Measurements from ENCODE around the gene MZB1. TPM values are rescaled to one million over a fixed set of nuclear protein-coding genes. Genes with fewer than 3 reads are reported as not detected.
"Not testable (repeated sequence)": the region's sequence is repeated elsewhere in the genome, so short reads cannot be mapped to it uniquely, and the experiment has no call there.

MZB1 gene
- total RNA-seq, 1 experiment from 2014 or later: 31.0 TPM

DNA sequence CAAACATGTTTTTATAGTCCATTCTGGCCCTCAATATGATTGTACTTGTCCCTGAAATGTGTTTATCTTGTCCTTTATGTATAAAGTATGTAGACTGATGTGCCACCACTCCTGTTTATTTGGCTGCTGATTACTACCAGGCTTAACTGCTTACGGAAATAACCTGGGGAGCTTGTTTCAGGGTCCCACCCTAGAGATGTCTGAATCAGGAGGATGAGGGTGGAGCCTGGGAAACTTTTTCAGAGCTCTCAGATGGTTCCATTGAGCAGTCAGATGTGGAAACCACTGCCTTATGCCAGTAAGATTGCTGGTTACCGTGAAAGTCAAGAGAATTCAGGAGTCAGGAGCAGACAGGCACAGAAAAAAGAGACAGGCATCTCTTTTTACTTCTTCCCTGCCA lies 25.8 kb downstream of the MZB1 start:
- no peak overlapping the region for H3K4me3 ChIP-seq (ENCODE audit: low read length)
- H3K9ac ChIP-seq (ENCODE audit: low read length): no peak overlapping the region
- no peak for DNase-seq
- no peaks in the 10 kb centered on the region for H3K9me3 ChIP-seq (ENCODE audit: low read length)
- no peak overlapping the region for H3K4me2 ChIP-seq (ENCODE audit: low read depth, low read length, poor library complexity, severe bottlenecking)
- peaks cover 3% of the 10 kb centered on the region; the same call in 1 of the 2 replicates for H3K4me1 ChIP-seq (ENCODE audit: low read length)
- H2AFZ ChIP-seq (ENCODE audit: low read length): no peak overlapping the region
- peaks cover 18% of the 10 kb centered on the region for H4K20me1 ChIP-seq (ENCODE audit: insufficient read depth, low read depth, low read length)
- H3K27me3 ChIP-seq (ENCODE audit: low read length): no peaks in the 10 kb centered on the region
- H3K27ac ChIP-seq (ENCODE audit: low read length): no peak overlapping the region
- H3K9me2 ChIP-seq (replicated peaks; ENCODE audit: insufficient read depth, low read length): no peaks in the 10 kb centered on the region
- H3K79me2 ChIP-seq (ENCODE audit: low read length): peaks cover 46% of the 10 kb centered on the region
- H3K36me3 ChIP-seq (ENCODE audit: insufficient read depth, low read length): peaks cover 32% of the 10 kb centered on the region

GRCh38 chr5:139361835-139362429 lies 27.8 kb downstream of the MZB1 start:
- peaks cover 66% of the 10 kb centered on the region for H3K79me2 ChIP-seq (ENCODE audit: low read length)
- H3K9me3 ChIP-seq (ENCODE audit: low read length): no peaks in the 10 kb centered on the region
- H3K27ac ChIP-seq (ENCODE audit: low read length): no peak overlapping the region

GRCh38 chr5:139360384-139360783 lies 29.3 kb downstream of the MZB1 start:
- H3K79me2 ChIP-seq (ENCODE audit: low read length): peaks cover 82% of the 10 kb centered on the region

More at GRCh38 chr5:139361835-139362429, 27.8 kb downstream of the MZB1 start:
- DNase-seq: no peak
- Histone ChIP-seq H3K4me2 (ENCODE audit: low read depth, low read length, poor library complexity, severe bottlenecking) (no peak overlapping the region), H3K4me1 (ENCODE audit: low read length) (no peaks in the 10 kb centered on the region), H4K20me1 (ENCODE audit: insufficient read depth, low read depth, low read length) (peaks cover 27% of the 10 kb centered on the region), H3K36me3 (ENCODE audit: insufficient read depth, low read length) (peaks cover 21% of the 10 kb centered on the region), H3K9me2 (replicated peaks; ENCODE audit: insufficient read depth, low read length) (no peaks in the 10 kb centered on the region), H3K9ac (ENCODE audit: low read length) (no peak overlapping the region), H2AFZ (ENCODE audit: low read length) (no peak overlapping the region), H3K4me3 (ENCODE audit: low read length) (no peak overlapping the region), H3K27me3 (ENCODE audit: low read length) (no peaks in the 10 kb centered on the region)

DNA sequence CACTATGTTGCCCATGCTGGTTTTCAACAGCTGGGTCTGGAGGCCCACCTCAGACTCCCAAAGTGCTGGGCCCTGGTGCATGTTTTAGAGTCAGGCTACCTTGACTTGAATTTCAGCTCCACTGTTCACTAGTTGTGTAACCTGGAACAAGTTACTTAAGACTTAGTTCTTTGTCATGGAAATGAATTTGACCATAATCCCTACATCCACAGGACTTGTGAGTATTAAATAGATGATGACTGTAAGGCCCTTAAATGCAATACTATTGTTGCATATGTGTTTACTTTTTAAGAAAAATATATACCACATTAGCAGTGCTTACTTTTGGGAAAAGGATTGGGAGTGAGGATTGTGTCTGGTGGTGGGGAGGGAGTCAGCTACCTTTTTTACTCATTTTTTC lies 31.6 kb downstream of the MZB1 start:
- no peak overlapping the region for H3K4me2 ChIP-seq (ENCODE audit: low read depth, low read length, poor library complexity, severe bottlenecking)
- no peaks in the 10 kb centered on the region for H3K4me1 ChIP-seq (ENCODE audit: low read length)
- DNase-seq: no peak
- no peak overlapping the region for H2AFZ ChIP-seq (ENCODE audit: low read length)
- H3K4me3 ChIP-seq (ENCODE audit: low read length): no peak overlapping the region
- no peaks in the 10 kb centered on the region for H3K27me3 ChIP-seq (ENCODE audit: low read length)
- H3K79me2 ChIP-seq (ENCODE audit: low read length): peaks cover 95% of the 10 kb centered on the region
- H4K20me1 ChIP-seq (ENCODE audit: insufficient read depth, low read depth, low read length): peaks cover 27% of the 10 kb centered on the region; the same call in 1 of the 2 replicates
- no peaks in the 10 kb centered on the region for H3K9me3 ChIP-seq (ENCODE audit: low read length)
- H3K9me2 ChIP-seq (replicated peaks; ENCODE audit: insufficient read depth, low read length): no peaks in the 10 kb centered on the region
- no peak overlapping the region for H3K9ac ChIP-seq (ENCODE audit: low read length)
- peaks cover 15% of the 10 kb centered on the region for H3K36me3 ChIP-seq (ENCODE audit: insufficient read depth, low read length)
- H3K27ac ChIP-seq (ENCODE audit: low read length): no peak overlapping the region

More at GRCh38 chr5:139360384-139360783, 29.3 kb downstream of the MZB1 start:
- H3K4me1 ChIP-seq (ENCODE audit: low read length): no peaks in the 10 kb centered on the region
- H3K9me3 ChIP-seq (ENCODE audit: low read length): no peaks in the 10 kb centered on the region
- peaks cover 29% of the 10 kb centered on the region for H4K20me1 ChIP-seq (ENCODE audit: insufficient read depth, low read depth, low read length)
- no peak overlapping the region for H3K4me3 ChIP-seq (ENCODE audit: low read length)
- H3K27me3 ChIP-seq (ENCODE audit: low read length): no peaks in the 10 kb centered on the region
- H3K27ac ChIP-seq (ENCODE audit: low read length): no peak overlapping the region
- no peak overlapping the region for H2AFZ ChIP-seq (ENCODE audit: low read length)
- H3K9me2 ChIP-seq (replicated peaks; ENCODE audit: insufficient read depth, low read length): no peaks in the 10 kb centered on the region
- no peak overlapping the region for H3K4me2 ChIP-seq (ENCODE audit: low read depth, low read length, poor library complexity, severe bottlenecking)
- H3K9ac ChIP-seq (ENCODE audit: low read length): no peak overlapping the region
- no peak for DNase-seq
- peaks cover 14% of the 10 kb centered on the region for H3K36me3 ChIP-seq (ENCODE audit: insufficient read depth, low read length)

- H3K27ac ChIP-seq (ENCODE audit: low read length); H3K4me1 ChIP-seq (ENCODE audit: low read length); DNase-seq; H3K9me3 ChIP-seq (ENCODE audit: low read length); H3K4me2 ChIP-seq (ENCODE audit: low read depth, low read length, poor library complexity, severe bottlenecking); H3K9ac ChIP-seq (ENCODE audit: low read length); H2AFZ ChIP-seq (ENCODE audit: low read length); H3K27me3 ChIP-seq (ENCODE audit: low read length); H3K9me2 ChIP-seq (replicated peaks; ENCODE audit: insufficient read depth, low read length); H3K4me3 ChIP-seq (ENCODE audit: low read length): not testable (repeated sequence)
- H3K36me3 ChIP-seq (ENCODE audit: insufficient read depth, low read length): peaks cover 24% of the 10 kb centered on the region
- H3K79me2 ChIP-seq (ENCODE audit: low read length): peaks cover 100% of the 10 kb centered on the region
- H4K20me1 ChIP-seq (ENCODE audit: insufficient read depth, low read depth, low read length): peaks cover 32% of the 10 kb centered on the region; the same call in 1 of the 2 replicates
Measured at GRCh38 chr5:139355900-139356299, 33.8 kb downstream of the MZB1 start.

GRCh38 chr5:139354186-139354585 lies 35.5 kb downstream of the MZB1 start:
- peaks cover 99% of the 10 kb centered on the region for H3K79me2 ChIP-seq (ENCODE audit: low read length)

DNA sequence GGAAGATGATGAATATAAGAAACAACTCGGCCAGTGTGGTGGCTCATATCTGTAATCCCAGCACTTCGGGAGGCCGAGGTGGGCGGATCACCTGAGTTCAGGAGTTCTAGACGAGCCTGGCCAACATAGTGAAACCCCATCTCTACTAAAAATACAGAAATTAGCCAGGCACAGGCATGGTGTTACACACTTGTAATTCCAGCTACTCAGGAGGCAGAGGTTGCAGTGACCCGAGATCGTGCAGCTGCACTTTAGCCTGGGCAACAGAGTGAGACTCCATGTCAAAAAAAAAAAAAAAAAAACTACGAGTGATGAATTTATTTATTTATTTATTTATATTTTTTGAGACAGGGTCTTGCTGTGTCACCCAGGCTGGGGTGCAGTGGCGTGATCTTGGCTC lies 41.9 kb downstream of the MZB1 start:
- H3K9ac ChIP-seq (ENCODE audit: low read length); H3K9me3 ChIP-seq (ENCODE audit: low read length); H2AFZ ChIP-seq (ENCODE audit: low read length); H3K27me3 ChIP-seq (ENCODE audit: low read length); H3K4me2 ChIP-seq (ENCODE audit: low read depth, low read length, poor library complexity, severe bottlenecking); H3K27ac ChIP-seq (ENCODE audit: low read length); H3K9me2 ChIP-seq (replicated peaks; ENCODE audit: insufficient read depth, low read length); DNase-seq; H3K4me3 ChIP-seq (ENCODE audit: low read length): not testable (repeated sequence)
- H3K79me2 ChIP-seq (ENCODE audit: low read length): peaks cover 98% of the 10 kb centered on the region
- H4K20me1 ChIP-seq (ENCODE audit: insufficient read depth, low read depth, low read length): peaks cover 24% of the 10 kb centered on the region
- H3K36me3 ChIP-seq (ENCODE audit: insufficient read depth, low read length): peaks cover 20% of the 10 kb centered on the region; the same call in 1 of the 2 replicates
- peaks cover 23% of the 10 kb centered on the region for H3K4me1 ChIP-seq (ENCODE audit: low read length)

More at GRCh38 chr5:139354186-139354585, 35.5 kb downstream of the MZB1 start:
- H3K4me3 ChIP-seq (ENCODE audit: low read length): no peak overlapping the region
- peaks cover 21% of the 10 kb centered on the region; the same call in 1 of the 2 replicates for H4K20me1 ChIP-seq (ENCODE audit: insufficient read depth, low read depth, low read length)
- no peaks in the 10 kb centered on the region for H3K9me3 ChIP-seq (ENCODE audit: low read length)
- no peak overlapping the region for H2AFZ ChIP-seq (ENCODE audit: low read length)
- no peak for DNase-seq
- H3K4me2 ChIP-seq (ENCODE audit: low read depth, low read length, poor library complexity, severe bottlenecking): no peak overlapping the region
- no peak overlapping the region for H3K27ac ChIP-seq (ENCODE audit: low read length)
- H3K4me1 ChIP-seq (ENCODE audit: low read length): no peaks in the 10 kb centered on the region
- H3K9ac ChIP-seq (ENCODE audit: low read length): no peak overlapping the region
- no peaks in the 10 kb centered on the region for H3K9me2 ChIP-seq (replicated peaks; ENCODE audit: insufficient read depth, low read length)
- H3K27me3 ChIP-seq (ENCODE audit: low read length): no peaks in the 10 kb centered on the region
- peaks cover 24% of the 10 kb centered on the region for H3K36me3 ChIP-seq (ENCODE audit: insufficient read depth, low read length)

GRCh38 chr5:139345442-139345841 lies 44.3 kb downstream of the MZB1 start:
- H4K20me1 ChIP-seq (ENCODE audit: insufficient read depth, low read depth, low read length): peaks cover 26% of the 10 kb centered on the region
- not testable (repeated sequence) for H3K9me3 ChIP-seq (ENCODE audit: low read length); H3K4me2 ChIP-seq (ENCODE audit: low read depth, low read length, poor library complexity, severe bottlenecking); H3K9me2 ChIP-seq (replicated peaks; ENCODE audit: insufficient read depth, low read length); H2AFZ ChIP-seq (ENCODE audit: low read length); DNase-seq; H3K4me3 ChIP-seq (ENCODE audit: low read length); H3K27ac ChIP-seq (ENCODE audit: low read length); H3K9ac ChIP-seq (ENCODE audit: low read length); H3K27me3 ChIP-seq (ENCODE audit: low read length)
- H3K4me1 ChIP-seq (ENCODE audit: low read length): peaks cover 36% of the 10 kb centered on the region
- peaks cover 13% of the 10 kb centered on the region; the same call in 1 of the 2 replicates for H3K36me3 ChIP-seq (ENCODE audit: insufficient read depth, low read length)
- peaks cover 84% of the 10 kb centered on the region for H3K79me2 ChIP-seq (ENCODE audit: low read length)

Measured in Karpas-422 (cell line).